ENCODE data around the gene NARF.
"Not testable (repeated sequence)": the region's sequence is repeated elsewhere in the genome, so short reads cannot be mapped to it uniquely, and the experiment has no call there.

NARF gene

GRCh38 chr17:82517230-82517865 is 58.8 kb downstream of the NARF start:
- DNase-seq: no peak
- H3K27me3 Mint-ChIP-seq: no peaks in the 10 kb centered on the region
- no peaks in the 10 kb centered on the region for H3K9me3 Mint-ChIP-seq
- ATAC-seq: no peak
- peaks cover 16% of the 10 kb centered on the region for H3K4me1 Mint-ChIP-seq
- no peak overlapping the region for H3K4me3 Mint-ChIP-seq
- no peak overlapping the region for H3K27ac Mint-ChIP-seq

GRCh38 chr17:82518826-82519810 is 60.6 kb downstream of the NARF start, which contains the start of gene FOXK2:
Gene FOXK2 (plus strand): TSS chr17:82519732. CDS start chr17:82519889, 157 bp downstream.
- Mint-ChIP-seq H3K27me3 (no peaks in the 10 kb centered on the region), H3K9me3 (no peaks in the 10 kb centered on the region), H3K4me1 (peaks cover 29% of the 10 kb centered on the region), H3K4me3 (peak within 1 kb of the TSS; percentile 82 to 89), H3K27ac (peak within 1 kb of the TSS; percentile 90 to 91)
- peak; percentile 97 to 98 for DNase-seq
- peak; percentile 99 for ATAC-seq

- Mint-ChIP-seq H3K4me1 (peaks cover 36% of the 10 kb centered on the region), H3K27ac (peak overlapping the region; percentile 81 to 91), H3K9me3 (no peaks in the 10 kb centered on the region), H3K4me3 (peak overlapping the region; percentile 82 to 89), H3K27me3 (no peaks in the 10 kb centered on the region)
- ATAC-seq (peak; percentile 33), DNase-seq (peak; percentile 48 to 52)
These were observed 61.7 kb downstream of the NARF start for GRCh38 chr17:82519971-82520903.

GRCh38 chr17:82524540-82524939 is 66.0 kb downstream of the NARF start:
- Mint-ChIP-seq H3K4me1 (peaks cover 70% of the 10 kb centered on the region), H3K9me3 (no peaks in the 10 kb centered on the region), H3K4me3 (peak overlapping the region in 1 of 2 donors; percentile 36), H3K27me3 (no peaks in the 10 kb centered on the region), H3K27ac (no peak overlapping the region)
- ATAC-seq (no peak), DNase-seq (no peak)

- peaks cover 80% of the 10 kb centered on the region for H3K4me1 Mint-ChIP-seq
- H3K9me3 Mint-ChIP-seq: no peaks in the 10 kb centered on the region
- no peaks in the 10 kb centered on the region for H3K27me3 Mint-ChIP-seq
- no peak for ATAC-seq
- no peak for DNase-seq
- H3K4me3 Mint-ChIP-seq: no peak overlapping the region
- no peak overlapping the region for H3K27ac Mint-ChIP-seq
These were observed 67.2 kb downstream of the NARF start for GRCh38 chr17:82525712-82526111.

GRCh38 chr17:82527898-82528297 is 69.4 kb downstream of the NARF start:
- Mint-ChIP-seq H3K4me1 (peaks cover 69% of the 10 kb centered on the region), H3K27me3 (no peaks in the 10 kb centered on the region), H3K27ac (peak overlapping the region in 1 of 2 donors; percentile 60), H3K4me3 (no peak overlapping the region), H3K9me3 (no peaks in the 10 kb centered on the region)
- DNase-seq (no peak), ATAC-seq (no peak)

GRCh38 chr17:82528484-82529265 is 70.1 kb downstream of the NARF start:
- no peaks in the 10 kb centered on the region for H3K9me3 Mint-ChIP-seq
- DNase-seq (peak in 1 of 2 donors; percentile 25), ATAC-seq (peak; percentile 75)
- H3K27me3 Mint-ChIP-seq: no peaks in the 10 kb centered on the region
- H3K27ac Mint-ChIP-seq: peak overlapping the region in 1 of 2 donors; percentile 59
- peaks cover 68% of the 10 kb centered on the region for H3K4me1 Mint-ChIP-seq
- peak overlapping the region; percentile 11 to 21 for H3K4me3 Mint-ChIP-seq

- peaks cover 69% of the 10 kb centered on the region for H3K4me1 Mint-ChIP-seq
- H3K27ac Mint-ChIP-seq: peak overlapping the region in 1 of 2 donors; percentile 44
These were observed 71.4 kb downstream of the NARF start for GRCh38 chr17:82529914-82530300.

GRCh38 chr17:82531431-82531881 is 72.9 kb downstream of the NARF start:
- DNase-seq: no peak
- peak; percentile 39 for ATAC-seq
- H3K27me3 Mint-ChIP-seq: no peaks in the 10 kb centered on the region
- H3K9me3 Mint-ChIP-seq: no peaks in the 10 kb centered on the region
- H3K4me1 Mint-ChIP-seq: peaks cover 74% of the 10 kb centered on the region
- no peak overlapping the region for H3K27ac Mint-ChIP-seq
- peak overlapping the region; percentile 38 to 45 for H3K4me3 Mint-ChIP-seq

More at GRCh38 chr17:82529914-82530300, 71.4 kb downstream of the NARF start:
- ATAC-seq (no peak), DNase-seq (no peak)
- no peaks in the 10 kb centered on the region for H3K27me3 Mint-ChIP-seq
- peak overlapping the region in 1 of 2 donors; percentile 41 for H3K4me3 Mint-ChIP-seq
- no peaks in the 10 kb centered on the region for H3K9me3 Mint-ChIP-seq

GRCh38 chr17:82534401-82534812 is 75.9 kb downstream of the NARF start:
- no peak for DNase-seq
- Mint-ChIP-seq H3K27ac (peak overlapping the region; percentile 7 to 87), H3K4me3 (no peak overlapping the region), H3K4me1 (peaks cover 68% of the 10 kb centered on the region), H3K9me3 (no peaks in the 10 kb centered on the region), H3K27me3 (no peaks in the 10 kb centered on the region)
- no peak for ATAC-seq

GRCh38 chr17:82536512-82537201 is 78.1 kb downstream of the NARF start:
- Mint-ChIP-seq H3K9me3 (no peaks in the 10 kb centered on the region), H3K4me3 (peak overlapping the region in 1 of 2 donors; percentile 50), H3K4me1 (peaks cover 58% of the 10 kb centered on the region), H3K27ac (peak overlapping the region; percentile 73 to 91), H3K27me3 (no peaks in the 10 kb centered on the region)
- no peak for ATAC-seq
- DNase-seq: no peak

GRCh38 chr17:82537228-82537627 is 78.7 kb downstream of the NARF start:
- Mint-ChIP-seq H3K4me1 (peaks cover 58% of the 10 kb centered on the region), H3K27ac (peak overlapping the region in 1 of 2 donors; percentile 54)
- H3K4me3 Mint-ChIP-seq, H3K9me3 Mint-ChIP-seq, H3K27me3 Mint-ChIP-seq, ATAC-seq, DNase-seq: not testable (repeated sequence)

GRCh38 chr17:82539076-82539475 is 80.5 kb downstream of the NARF start:
- not testable (repeated sequence) for H3K27ac Mint-ChIP-seq, ATAC-seq, H3K9me3 Mint-ChIP-seq, H3K27me3 Mint-ChIP-seq, DNase-seq, H3K4me3 Mint-ChIP-seq
- H3K4me1 Mint-ChIP-seq: peaks cover 66% of the 10 kb centered on the region

All from stimulated activated naive CD8-positive, alpha-beta T cell treated with anti-CD3 and anti-CD28 coated beads, Interleukin-15, amount 100 ng/mL, for 72 hours (primary cell).